Activated CD8-positive, alpha-beta T cell treated with anti-CD3 and anti-CD28 coated beads, Interleukin-2, amount 10 ng/mL, durations not matched to agents 7 days and 5 days (primary cell): ENCODE data around the gene NBPF1. TPM values are rescaled to one million over a fixed set of nuclear protein-coding genes. Genes with fewer than 3 reads are reported as not detected.
"Not testable (repeated sequence)": the region's sequence is repeated elsewhere in the genome, so short reads cannot be mapped to it uniquely, and the experiment has no call there.

ENCODE experiments used
- ATAC-seq: fragments of 150-1000 bp; cut with Tn5 transposase; one replicate; pipeline ENCODE4 v1.10.0; 2021; ENCODE audit warnings: moderate library complexity
- CTCF ChIA-PET: fragments of 350-600 bp; sonication (Branson Sonifier 250); formaldehyde crosslinking; loops from one replicate; lab custom pipeline; 2021; ENCODE audit warnings: antibody characterized with exemption; lab: Charles Lee
- POLR2A ChIA-PET: fragments of 350-600 bp; sonication (Branson Sonifier 250); formaldehyde crosslinking; loops from one replicate; lab custom pipeline; 2021; ENCODE audit warnings: antibody characterized with exemption; lab: Charles Lee
- DNase-seq: peaks from one replicate; pipeline ENCODE4 v3.0.0-alpha.2; 2020
- H3K27ac Mint-ChIP-seq: one replicate; pipeline ENCODE4 v1.8.0; 2021; ENCODE audit warnings: mild to moderate bottlenecking, mixed read lengths
- H3K27me3 Mint-ChIP-seq: one replicate; pipeline ENCODE4 v1.8.0; 2021; ENCODE audit warnings: low read depth, mixed read lengths
- H3K36me3 Mint-ChIP-seq: one replicate; pipeline ENCODE4 v1.8.0; 2021; ENCODE audit warnings: low read depth, mixed read lengths
- H3K4me1 Mint-ChIP-seq: one replicate; pipeline ENCODE4 v1.8.0; 2021; ENCODE audit warnings: low read depth, mixed read lengths
- H3K4me3 Mint-ChIP-seq: one replicate; pipeline ENCODE4 v1.8.0; 2021; ENCODE audit warnings: mild to moderate bottlenecking, mixed read lengths
- H3K9me3 Mint-ChIP-seq: one replicate; pipeline ENCODE4 v1.8.0; 2022; ENCODE audit warnings: mixed read lengths; ENCODE audit not compliant: insufficient read depth
- total RNA-seq, 2 experiments: library from RNA; stranded (reverse); gene quantifications; one replicate each; pipeline ENCODE4 v1.2.3, GENCODE V29; 2021

The NBPF1 gene
- total RNA-seq, 2 experiments from 2014 or later = 1.5 to 2.2 TPM

DNA sequence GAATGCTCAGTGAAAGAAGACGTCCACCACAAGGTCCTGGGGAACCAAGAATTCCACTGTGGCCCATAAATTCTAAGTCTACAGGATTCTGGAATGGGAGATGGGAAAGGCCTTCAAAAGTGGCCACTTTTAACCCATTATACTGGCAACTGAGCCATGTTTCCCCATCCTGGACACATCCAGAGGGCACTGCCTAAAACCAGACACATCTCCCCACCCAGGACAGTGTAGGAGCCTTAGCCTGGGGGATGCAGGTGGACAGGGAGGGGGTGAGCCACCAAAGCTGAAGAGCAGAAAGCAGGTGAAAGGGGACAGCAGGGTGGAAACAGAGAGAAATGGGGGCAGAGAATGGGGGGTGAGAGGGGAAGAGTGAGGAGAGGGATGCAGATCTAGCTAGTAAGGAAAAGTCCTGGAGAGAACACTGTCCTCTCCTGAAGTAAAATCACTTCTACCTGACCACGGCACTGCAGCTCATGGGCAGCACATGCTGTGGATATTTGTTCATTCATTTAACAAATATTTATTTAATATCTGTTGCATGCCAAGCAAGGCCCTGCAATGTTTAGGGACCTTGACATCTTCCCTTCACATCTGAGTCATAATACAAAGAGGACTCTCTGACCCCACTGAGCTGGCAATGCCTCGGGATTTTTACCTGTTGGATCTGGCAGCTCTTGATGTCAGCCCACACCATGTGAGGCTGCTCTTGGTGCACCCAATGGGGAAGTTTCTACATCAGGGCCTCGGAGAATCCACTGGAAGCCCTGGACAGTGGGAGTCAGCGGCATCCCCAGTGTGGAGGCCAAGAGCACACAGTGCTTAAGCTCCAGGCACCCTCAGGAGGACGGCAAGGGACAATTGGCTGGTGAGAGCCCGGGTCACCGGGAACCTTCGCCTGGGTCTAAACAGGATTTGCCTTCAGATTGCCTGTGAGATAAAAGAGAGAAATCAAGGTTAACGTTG lies 5.2 kb downstream of the NBPF1 start:
- ChIA-PET CTCF (interaction anchor here (0.7 to 2.7 kb wide), 4 partner anchors 10 to 95 kb away, joined by 3 to 14 read pairs (median 8); no protein-coding TSS in a partner anchor), POLR2A (interaction anchor here (1.1 kb wide), 1 partner anchor 30 kb away, joined by 3 read pairs; no protein-coding TSS in a partner anchor)
- H3K4me1 Mint-ChIP-seq, H3K36me3 Mint-ChIP-seq, H3K27ac Mint-ChIP-seq, H3K9me3 Mint-ChIP-seq, ATAC-seq, H3K27me3 Mint-ChIP-seq, H3K4me3 Mint-ChIP-seq: not testable (repeated sequence)
- DNase-seq = peak; percentile 21

DNA sequence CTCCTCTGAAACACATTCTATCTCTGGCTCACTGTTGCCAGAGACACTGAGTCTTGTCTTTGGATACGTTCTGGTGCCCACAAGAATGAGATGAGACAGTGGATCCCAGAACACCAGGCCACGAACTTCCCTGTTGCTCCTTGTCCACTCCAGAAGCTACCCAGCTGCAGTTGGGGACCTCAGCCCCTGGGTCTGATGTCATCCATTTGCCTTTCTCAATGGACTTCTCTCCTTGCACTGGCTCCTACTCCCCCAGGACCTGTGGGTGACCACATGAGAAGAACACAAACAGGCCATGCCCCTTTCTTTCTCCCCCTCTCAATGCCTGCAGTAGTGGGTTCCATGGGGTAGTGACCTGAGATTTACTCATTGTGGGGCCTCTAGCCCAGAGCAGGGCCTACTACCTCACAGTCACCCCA lies 5.9 kb downstream of the NBPF1 start:
- Mint-ChIP-seq H3K27me3 (no peaks in the 10 kb centered on the region), H3K9me3 (no peaks in the 10 kb centered on the region), H3K27ac (no peak overlapping the region), H3K36me3 (no peaks in the 10 kb centered on the region), H3K4me3 (no peak overlapping the region), H3K4me1 (no peaks in the 10 kb centered on the region)
- ATAC-seq = no peak
- POLR2A ChIA-PET = no interaction called here
- peak; percentile 21 for DNase-seq
- CTCF ChIA-PET = interaction anchor here (1.1 to 2.7 kb wide), 2 partner anchors 14 to 95 kb away, joined by 3 to 14 read pairs; no protein-coding TSS in a partner anchor

DNA sequence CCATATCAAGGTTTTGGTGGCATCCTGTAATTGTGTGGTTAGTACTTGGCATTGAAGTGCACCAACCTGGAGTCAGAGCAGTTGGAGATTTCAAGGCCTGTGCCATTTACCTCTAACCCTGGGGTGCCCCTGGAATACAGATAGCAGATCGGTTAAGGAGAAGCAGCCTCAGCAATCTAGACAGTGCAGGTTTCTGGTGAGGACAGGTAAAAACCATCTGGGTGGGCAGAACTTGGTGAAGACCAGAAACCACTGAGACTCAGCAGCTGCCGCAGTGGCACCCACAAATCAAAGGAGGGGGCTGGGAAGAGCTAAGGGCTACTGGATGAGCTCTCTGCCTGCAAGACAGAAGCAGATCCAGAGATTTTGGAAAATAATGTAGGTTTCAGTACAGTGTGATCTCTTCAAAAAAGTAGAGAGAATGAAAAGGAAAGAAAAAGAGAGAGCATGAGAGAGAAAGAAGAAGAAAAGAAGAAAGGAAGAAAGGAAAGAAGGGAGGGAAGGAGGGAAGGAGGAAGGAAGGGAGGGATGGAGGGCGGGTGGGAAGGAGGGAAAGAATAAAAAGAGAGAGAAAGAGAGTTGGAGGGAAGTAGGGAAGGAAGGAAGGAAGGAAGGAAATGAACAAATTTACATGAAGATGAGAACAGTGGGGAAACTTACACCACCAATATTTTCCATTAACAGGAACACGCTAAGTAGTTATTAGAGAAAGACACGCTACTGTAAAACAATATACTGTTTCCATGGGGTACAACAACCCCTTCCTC lies 6.5 kb downstream of the NBPF1 start:
- not testable (repeated sequence) for H3K27me3 Mint-ChIP-seq, ATAC-seq
- DNase-seq = peak; percentile 16

DNA sequence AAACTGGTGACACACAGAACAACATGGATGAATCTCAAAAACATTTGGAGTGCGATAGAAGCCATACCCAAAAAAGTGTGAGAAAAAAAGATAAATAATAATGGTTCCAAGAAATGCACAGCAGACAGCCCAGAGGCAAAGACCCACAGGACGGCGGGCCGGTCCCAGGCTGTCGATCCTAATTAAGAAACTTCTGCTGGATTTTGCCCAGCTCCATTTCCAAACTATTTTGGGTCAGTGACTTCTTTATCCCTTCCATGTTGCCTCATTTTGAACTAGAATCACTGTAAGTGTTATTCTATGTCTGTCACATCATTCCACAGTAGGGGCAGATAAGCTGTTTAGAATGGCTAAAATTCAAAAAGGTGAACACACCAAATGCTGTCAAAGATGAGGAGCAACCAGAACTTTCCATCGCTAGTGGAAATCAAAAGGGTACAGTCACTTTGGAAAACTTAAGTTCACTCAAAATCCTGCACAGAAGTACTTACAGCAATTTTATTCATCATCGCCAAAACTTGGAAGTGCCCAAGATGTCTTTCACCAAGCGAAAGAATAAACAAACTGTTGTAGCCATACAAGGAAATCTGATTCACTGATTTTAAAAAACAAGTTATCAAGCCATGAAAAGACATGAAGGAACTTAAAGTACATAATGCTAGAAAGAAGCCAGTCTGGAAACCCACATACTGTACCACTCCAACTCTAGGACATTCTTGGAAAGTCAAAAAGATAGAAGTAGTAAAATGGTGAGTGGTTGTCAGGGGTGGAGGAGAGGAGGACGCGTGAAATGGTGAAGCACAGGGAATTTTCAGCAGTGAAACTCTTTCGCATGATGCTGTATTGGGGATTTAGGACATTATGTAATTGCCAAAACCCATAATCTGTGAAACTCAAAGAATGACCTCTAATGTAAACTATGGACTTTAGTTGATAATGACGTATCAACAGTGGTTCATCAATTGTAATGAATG lies 7.5 kb downstream of the NBPF1 start:
- no peak overlapping the region for H3K27ac Mint-ChIP-seq
- H3K27me3 Mint-ChIP-seq = no peaks in the 10 kb centered on the region
- H3K4me1 Mint-ChIP-seq = no peaks in the 10 kb centered on the region
- ChIA-PET CTCF (no interaction called here), POLR2A (interaction anchor here (0.6 kb wide), 1 partner anchor 215 kb away, joined by 3 read pairs; no protein-coding TSS in a partner anchor)
- H3K36me3 Mint-ChIP-seq = no peaks in the 10 kb centered on the region
- ATAC-seq (no peak), DNase-seq (peak; percentile 12)
- no peaks in the 10 kb centered on the region for H3K9me3 Mint-ChIP-seq
- H3K4me3 Mint-ChIP-seq = no peak overlapping the region

More for the DNA sequence above, 6.5 kb downstream of the NBPF1 start:
- CTCF ChIA-PET = interaction anchor here (1.1 kb wide), 1 partner anchor 96 kb away, joined by 3 read pairs; no protein-coding TSS in a partner anchor
- not testable (repeated sequence) for H3K36me3 Mint-ChIP-seq, H3K4me3 Mint-ChIP-seq, H3K4me1 Mint-ChIP-seq, H3K9me3 Mint-ChIP-seq, H3K27ac Mint-ChIP-seq
- POLR2A ChIA-PET = interaction anchor here (0.6 kb wide), 1 partner anchor 216 kb away, joined by 3 read pairs; no protein-coding TSS in a partner anchor

DNA sequence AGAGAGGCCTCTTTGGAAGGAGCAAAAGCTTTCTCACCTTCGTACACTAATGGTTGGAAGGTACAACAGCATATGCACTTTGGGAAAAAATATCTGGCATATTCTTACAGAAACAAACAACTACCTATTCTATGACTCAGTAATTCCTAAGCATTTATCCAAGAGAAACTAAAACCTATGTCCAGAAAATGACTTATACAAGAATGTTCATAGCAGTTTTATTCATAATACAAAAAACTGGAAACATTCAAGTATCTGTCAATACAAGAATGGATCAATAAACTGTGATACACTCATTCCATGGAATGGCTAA lies 8.2 kb downstream of the NBPF1 start:
- no peaks in the 10 kb centered on the region for H3K36me3 Mint-ChIP-seq
- ChIA-PET POLR2A (no interaction called here), CTCF (no interaction called here)
- DNase-seq = no peak
- no peak overlapping the region for H3K4me3 Mint-ChIP-seq
- no peaks in the 10 kb centered on the region for H3K4me1 Mint-ChIP-seq
- no peak overlapping the region for H3K27ac Mint-ChIP-seq
- H3K9me3 Mint-ChIP-seq = no peaks in the 10 kb centered on the region
- no peaks in the 10 kb centered on the region for H3K27me3 Mint-ChIP-seq
- ATAC-seq = no peak

DNA sequence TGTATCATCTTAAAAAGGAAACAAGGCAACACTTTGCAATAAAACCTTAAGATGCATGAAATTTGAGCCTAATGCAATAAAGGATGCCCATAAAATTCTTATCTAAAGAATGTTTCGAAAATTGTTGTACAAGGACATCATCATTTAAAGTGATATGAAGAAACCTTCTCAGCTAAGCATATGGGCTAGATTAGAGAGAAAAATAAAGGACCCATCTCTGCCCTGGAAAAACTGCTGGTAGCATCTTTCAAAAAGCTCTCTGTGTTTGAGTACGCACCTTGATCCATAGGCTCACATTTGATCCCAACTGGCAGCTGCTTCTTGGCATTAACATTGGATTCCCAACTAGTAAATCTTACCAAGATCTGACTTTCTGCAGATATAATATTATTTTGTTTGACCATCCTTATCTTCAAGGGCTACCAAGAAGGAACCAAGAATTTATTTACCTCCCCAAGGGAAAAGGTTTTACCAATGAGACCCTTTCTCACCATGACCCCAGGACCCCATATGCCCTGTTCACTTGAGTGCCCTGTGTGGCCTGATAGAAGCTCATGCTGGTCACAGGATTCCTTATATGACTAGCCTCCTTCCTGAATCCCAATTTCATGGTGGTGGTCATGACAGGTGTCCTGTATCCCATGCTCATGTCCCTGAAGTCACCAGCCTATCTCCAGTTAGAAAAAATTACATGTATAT lies 8.7 kb downstream of the NBPF1 start:
- H3K4me1 Mint-ChIP-seq, ATAC-seq, POLR2A ChIA-PET, H3K27me3 Mint-ChIP-seq, CTCF ChIA-PET, H3K27ac Mint-ChIP-seq, H3K36me3 Mint-ChIP-seq, H3K9me3 Mint-ChIP-seq, H3K4me3 Mint-ChIP-seq: not testable (repeated sequence)
- DNase-seq = peak; percentile 12

DNA sequence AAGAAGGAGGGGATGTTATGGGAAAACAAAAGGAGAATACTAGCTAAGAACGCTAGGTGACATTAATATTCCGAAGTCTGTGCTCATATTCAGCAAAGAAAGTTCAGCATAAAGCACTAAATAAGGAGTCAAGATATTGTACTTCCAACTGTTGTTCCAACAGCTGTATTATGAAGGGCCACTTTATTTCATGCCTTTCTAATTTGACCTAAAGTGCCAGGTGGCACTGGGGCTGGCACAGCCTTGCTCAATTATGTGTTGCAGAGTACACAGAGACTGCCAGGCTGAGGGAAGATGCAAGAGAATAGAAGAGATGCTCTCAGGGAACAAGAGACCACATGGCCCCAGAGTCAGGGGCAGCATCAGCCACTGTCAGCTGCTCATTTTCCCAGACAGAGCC lies 9.7 kb downstream of the NBPF1 start:
- CTCF ChIA-PET = interaction anchor here (2.6 kb wide), 1 partner anchor 19 kb away, joined by 13 read pairs; no protein-coding TSS in a partner anchor
- H3K9me3 Mint-ChIP-seq, ATAC-seq, H3K36me3 Mint-ChIP-seq, H3K27me3 Mint-ChIP-seq, POLR2A ChIA-PET, H3K27ac Mint-ChIP-seq, DNase-seq, H3K4me1 Mint-ChIP-seq, H3K4me3 Mint-ChIP-seq: not testable (repeated sequence)

DNA sequence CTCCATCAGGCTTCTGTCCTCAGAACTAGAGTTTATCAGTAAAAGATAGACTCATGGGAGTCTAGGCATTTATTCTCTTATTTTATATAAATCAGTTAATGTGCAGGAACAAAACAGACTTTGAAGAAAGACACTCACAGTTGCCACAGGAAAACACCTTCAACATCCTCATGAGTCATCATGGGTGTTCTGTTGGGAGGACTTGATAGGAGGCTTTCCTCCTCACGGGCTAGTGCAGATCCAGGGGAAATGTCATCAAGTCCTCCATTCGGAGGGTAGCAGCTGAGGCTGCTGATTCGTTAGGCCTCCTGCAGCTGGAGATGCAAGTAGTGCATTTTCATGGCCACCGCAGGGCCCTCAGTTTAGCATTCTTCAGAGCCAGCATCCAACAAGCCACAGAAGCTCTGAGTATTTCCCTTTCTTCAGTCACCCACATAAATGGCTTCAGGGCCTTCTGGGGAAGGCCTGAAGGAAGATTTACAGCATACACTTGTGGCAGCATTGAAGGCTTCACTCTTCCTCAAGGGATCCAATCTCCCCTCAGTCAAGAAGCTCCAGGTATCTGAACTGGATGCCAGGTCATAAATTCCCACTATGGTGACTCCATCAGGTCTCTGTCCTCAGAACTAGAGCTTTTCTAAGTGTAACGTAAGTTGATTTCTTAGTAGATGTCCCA lies 10.9 kb downstream of the NBPF1 start:
- CTCF ChIA-PET = interaction anchor here (0.7 to 2.6 kb wide), 2 partner anchors 10 to 20 kb away, joined by 3 to 13 read pairs; no protein-coding TSS in a partner anchor

DNA sequence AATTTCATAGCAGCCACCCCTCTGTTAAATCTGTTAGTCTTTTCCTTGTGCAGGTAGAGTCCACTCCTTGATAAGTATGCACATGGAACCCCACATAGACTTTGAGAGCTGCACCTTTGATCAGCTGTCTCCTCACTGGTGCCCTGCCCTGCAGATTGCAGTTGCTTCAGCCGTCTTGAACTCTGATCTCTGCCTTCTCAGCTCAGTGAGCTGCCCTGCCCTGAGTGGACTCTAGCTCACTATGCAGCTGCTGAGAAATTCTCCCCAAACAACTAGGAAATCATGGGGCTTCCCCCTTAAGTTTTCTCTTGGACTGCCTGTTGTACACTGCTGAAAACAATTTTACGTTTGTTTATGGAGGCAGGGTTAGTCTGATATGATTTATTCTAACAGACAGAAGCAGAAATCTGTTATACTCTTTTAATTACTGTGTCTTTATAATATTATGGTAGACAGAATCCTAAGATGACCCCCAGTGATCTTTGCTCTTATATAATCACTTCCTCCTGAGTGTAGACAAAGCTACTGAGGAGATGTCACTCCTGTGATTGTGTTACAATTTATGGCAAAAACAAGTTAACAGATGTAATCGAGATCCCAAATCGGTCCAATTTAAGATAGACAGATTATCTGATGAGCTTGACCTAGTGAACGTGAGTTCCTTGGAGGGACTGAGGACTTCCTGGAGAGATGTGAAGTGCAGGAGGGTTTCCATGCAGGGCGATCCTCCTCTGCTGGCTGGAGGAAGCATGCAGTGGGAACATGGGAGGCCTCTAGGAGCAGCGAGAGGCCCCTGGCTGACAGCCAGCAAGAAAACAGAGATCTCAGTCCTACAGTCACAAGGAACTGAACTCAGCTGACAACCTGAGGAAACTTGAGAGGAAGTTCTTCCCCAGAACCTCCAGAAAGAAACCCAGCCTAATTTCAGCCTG lies 12.2 kb downstream of the NBPF1 start:
- ChIA-PET CTCF (interaction anchor here (0.6 to 2.6 kb wide), 4 partner anchors 11 to 34 kb away, joined by 3 to 13 read pairs (median 3); no protein-coding TSS in a partner anchor), POLR2A (interaction anchor here (0.6 kb wide), 1 partner anchor 453 kb away, joined by 3 read pairs; the partner anchor contains the start of gene SDHB)
- H3K4me1 Mint-ChIP-seq, H3K4me3 Mint-ChIP-seq, DNase-seq, H3K27me3 Mint-ChIP-seq, ATAC-seq, H3K27ac Mint-ChIP-seq, H3K9me3 Mint-ChIP-seq, H3K36me3 Mint-ChIP-seq: not testable (repeated sequence)

More for the DNA sequence above, 10.9 kb downstream of the NBPF1 start:
- H3K36me3 Mint-ChIP-seq, H3K4me1 Mint-ChIP-seq, H3K4me3 Mint-ChIP-seq, H3K9me3 Mint-ChIP-seq, H3K27me3 Mint-ChIP-seq, POLR2A ChIA-PET, DNase-seq, H3K27ac Mint-ChIP-seq, ATAC-seq: not testable (repeated sequence)
